ENCODE data around the gene ERICH6B.

Gene ERICH6B

GRCh38 chr13:45554604-45555109, 60.9 kb downstream of the ERICH6B start:
- TF ChIP-seq CTCF (IDR thresholded peaks at IDR 0.05; ENCODE audit: insufficient read depth, missing control alignments) = no peak
- FAIRE-seq (no peak), DNase-seq (ENCODE audit: insufficient read length, low spot score) (no peak)

GRCh38 chr13:45548281-45548680, 67.3 kb downstream of the ERICH6B start:
- FAIRE-seq = no peak
- DNase-seq (ENCODE audit: insufficient read length, low spot score) = no peak
- TF ChIP-seq CTCF (IDR thresholded peaks at IDR 0.05; ENCODE audit: insufficient read depth, missing control alignments) = no peak

GRCh38 chr13:45546410-45546765, 69.2 kb downstream of the ERICH6B start:
- DNase-seq (ENCODE audit: insufficient read length, low spot score) (no peak), FAIRE-seq (no peak)
- TF ChIP-seq CTCF (IDR thresholded peaks at IDR 0.05; ENCODE audit: insufficient read depth, missing control alignments) = no peak

- FAIRE-seq = no peak
- TF ChIP-seq CTCF (IDR thresholded peaks at IDR 0.05; ENCODE audit: insufficient read depth, missing control alignments) = no peak
- no peak for DNase-seq (ENCODE audit: insufficient read length, low spot score)
Observed at GRCh38 chr13:45545686-45546409, 69.7 kb downstream of the ERICH6B start.

- no peak for TF ChIP-seq CTCF (IDR thresholded peaks at IDR 0.05; ENCODE audit: insufficient read depth, missing control alignments)
- DNase-seq (ENCODE audit: insufficient read length, low spot score) (no peak), FAIRE-seq (no peak)
Observed at GRCh38 chr13:45544520-45544919, 71.0 kb downstream of the ERICH6B start.

GRCh38 chr13:45542878-45543277, 72.7 kb downstream of the ERICH6B start:
- no peak for TF ChIP-seq CTCF (IDR thresholded peaks at IDR 0.05; ENCODE audit: insufficient read depth, missing control alignments)

GRCh38 chr13:45542391-45542790, 73.1 kb downstream of the ERICH6B start:
- no peak for TF ChIP-seq CTCF (IDR thresholded peaks at IDR 0.05; ENCODE audit: insufficient read depth, missing control alignments)
- FAIRE-seq = no peak
- DNase-seq (ENCODE audit: insufficient read length, low spot score) = no peak

More at GRCh38 chr13:45542878-45543277, 72.7 kb downstream of the ERICH6B start:
- DNase-seq (ENCODE audit: insufficient read length, low spot score) = no peak
- no peak for FAIRE-seq
